Esophagus (tissue), 2 donors: Measurements from ENCODE around the gene METTL9. TPM values are rescaled to one million over a fixed set of nuclear protein-coding genes. Genes with fewer than 3 reads are reported as not detected.
"Not testable (repeated sequence)": the region's sequence is repeated elsewhere in the genome, so short reads cannot be mapped to it uniquely, and the experiment has no call there.

ENCODE experiments used
- H3K27ac ChIP-seq, 2 donors: one replicate each; pipeline ENCODE4 v1.5.1; 2013; ENCODE audit warnings: low read depth in 2 of 2, mild to moderate bottlenecking in 2 of 2, inconsistent platforms in 1 of 2, low read length in 1 of 2, moderate library complexity in 1 of 2
- H3K27me3 ChIP-seq, 2 donors: one replicate each; pipeline ENCODE4 v1.6.1; 2013; ENCODE audit warnings: low read length in 2 of 2, control low read depth in 1 of 2, mild to moderate bottlenecking in 1 of 2; ENCODE audit not compliant: insufficient read depth in 2 of 2, control insufficient read depth in 1 of 2
- H3K36me3 ChIP-seq, 2 donors: one replicate each; pipeline ENCODE4 v1.6.1; 2013; ENCODE audit warnings: low read length in 1 of 2; ENCODE audit not compliant: control insufficient read depth in 2 of 2, insufficient read depth in 2 of 2
- H3K4me1 ChIP-seq, 2 donors: one replicate each; pipeline ENCODE4 v1.6.1; 2013; ENCODE audit warnings: low read length in 1 of 2; ENCODE audit not compliant: control insufficient read depth in 2 of 2, insufficient read depth in 2 of 2
- H3K4me3 ChIP-seq, 2 donors: one replicate each; pipeline ENCODE4 v1.5.1; 2013; ENCODE audit warnings: low read length in 2 of 2, mild to moderate bottlenecking in 2 of 2, low read depth in 1 of 2, moderate library complexity in 1 of 2
- H3K9me3 ChIP-seq, 2 donors: one replicate each; pipeline ENCODE4 v1.6.1; 2013; ENCODE audit warnings: mild to moderate bottlenecking in 2 of 2, low read depth in 1 of 2, low read length in 1 of 2, moderate library complexity in 1 of 2; ENCODE audit not compliant: control insufficient read depth in 2 of 2, insufficient read depth in 1 of 2
- WGBS, 2 donors: extraction: QIAGEN DNeasy Blood & Tissue Kit; methylation state at CpG; one replicate each; pipeline ENCODE4 v1.1.7; 2013; 5-methylcytosine and 5-hydroxymethylcytosine counted together
- polyA plus RNA-seq, 2 donors: library from polyadenylated mRNA; stranded (reverse); fragments of 200-250 nt; gene quantifications; one replicate each; pipeline ENCODE4 v1.2.3, GENCODE V29; 2013
- donor health status: healthy with polysubstance abuse.
- donor health status: Bipolar disorder and iron deficiency.

The METTL9 gene
- 10 to 100 TPM; 20.7 to 57.0 TPM for polyA plus RNA-seq

- Histone ChIP-seq H3K4me3 (peak within 1 kb of the TSS; percentile 96 to 98), H3K9me3 (no peaks in the 10 kb centered on the region), H3K4me1 (no peaks in the 10 kb centered on the region), H3K36me3 (no peaks in the 10 kb centered on the region), H3K27me3 (no peaks in the 10 kb centered on the region), H3K27ac (peak within 1 kb of the TSS; percentile 98)
- 0 to 1% methylated on average over 61 to 100 of the region's 100 CpGs for WGBS, 2 donors
These were observed at the start of gene METTL9 for GRCh38 chr16:21599122-21600030. Gene METTL9, plus strand, starts transcription at chr16:21599577. Its CDS starts 157 bp downstream, at chr16:21599734.

GRCh38 chr16:21549975-21550374, 49.4 kb upstream of the METTL9 start:
- not testable (repeated sequence) for H3K4me1 ChIP-seq, H3K36me3 ChIP-seq, H3K4me3 ChIP-seq, H3K9me3 ChIP-seq, H3K27ac ChIP-seq, H3K27me3 ChIP-seq
- WGBS, 2 donors, result 89% methylated on average over 17 of the region's 17 CpGs

GRCh38 chr16:21550435-21550834, 48.9 kb upstream of the METTL9 start:
- not testable (repeated sequence) for H3K4me3 ChIP-seq, H3K9me3 ChIP-seq, H3K4me1 ChIP-seq, H3K27ac ChIP-seq, H3K36me3 ChIP-seq, H3K27me3 ChIP-seq
- WGBS, 2 donors, result 50 to 88% methylated on average over 1 of the region's 5 CpGs

GRCh38 chr16:21551076-21551475, 48.3 kb upstream of the METTL9 start:
- H3K4me3 ChIP-seq, H3K36me3 ChIP-seq, H3K9me3 ChIP-seq, H3K27me3 ChIP-seq, H3K27ac ChIP-seq, H3K4me1 ChIP-seq: not testable (repeated sequence)
- 90% methylated on average over 4 to 5 of the region's 7 CpGs for WGBS, 2 donors

GRCh38 chr16:21551600-21551999, 47.8 kb upstream of the METTL9 start:
- H3K27ac ChIP-seq, H3K4me1 ChIP-seq, H3K36me3 ChIP-seq, H3K27me3 ChIP-seq, H3K4me3 ChIP-seq, H3K9me3 ChIP-seq: not testable (repeated sequence)
- 87 to 90% methylated on average over 15 to 16 of the region's 17 CpGs for WGBS, 2 donors

- not testable (repeated sequence) for H3K27me3 ChIP-seq, H3K4me3 ChIP-seq, H3K36me3 ChIP-seq, H3K27ac ChIP-seq, H3K4me1 ChIP-seq, H3K9me3 ChIP-seq
- 83 to 84% methylated on average over 19 of the region's 19 CpGs for WGBS, 2 donors
These were observed 45.7 kb upstream of the METTL9 start for GRCh38 chr16:21553481-21554296.

- Histone ChIP-seq H3K36me3 (no peaks in the 10 kb centered on the region), H3K27me3 (no peaks in the 10 kb centered on the region), H3K27ac (no peak overlapping the region), H3K9me3 (no peaks in the 10 kb centered on the region), H3K4me1 (no peaks in the 10 kb centered on the region), H3K4me3 (no peak overlapping the region)
- 31 to 33% methylated on average over 41 of the region's 41 CpGs for WGBS, 2 donors
These were observed 44.4 kb upstream of the METTL9 start for GRCh38 chr16:21554795-21555585.

GRCh38 chr16:21555621-21556020, 43.8 kb upstream of the METTL9 start:
- not testable (repeated sequence) for H3K4me1 ChIP-seq, H3K9me3 ChIP-seq, H3K36me3 ChIP-seq, H3K27me3 ChIP-seq, H3K4me3 ChIP-seq, H3K27ac ChIP-seq
- WGBS, 2 donors, result 88 to 90% methylated on average over 15 of the region's 15 CpGs

GRCh38 chr16:21556026-21556595, 43.3 kb upstream of the METTL9 start:
- H3K4me3 ChIP-seq, H3K4me1 ChIP-seq, H3K9me3 ChIP-seq, H3K27me3 ChIP-seq, H3K36me3 ChIP-seq, H3K27ac ChIP-seq: not testable (repeated sequence)
- 91% methylated on average over 4 of the region's 4 CpGs for WGBS, 2 donors
